GM23248 (cell line): ENCODE results near the gene KRTAP4-3.
"Not testable (repeated sequence)": the region's sequence is repeated elsewhere in the genome, so short reads cannot be mapped to it uniquely, and the experiment has no call there.

Source experiments
- EZH2 ChIP-seq: fragments of 200-600 bp; sonication (generic); IDR thresholded peaks from 2 replicates; pipeline ENCODE4 v1.6.1; 2018; ENCODE audit warnings: antibody characterized with exemption, mild to moderate bottlenecking; ENCODE audit not compliant: insufficient read depth, poor library complexity, severe bottlenecking
- EZH2phosphoT487 ChIP-seq: fragments of 200-600 bp; sonication (generic); IDR thresholded peaks from 2 replicates; pipeline ENCODE4 v1.6.1; 2018; ENCODE audit warnings: antibody characterized with exemption, moderate library complexity, mild to moderate bottlenecking, low read depth; ENCODE audit not compliant: insufficient read depth

DNA sequence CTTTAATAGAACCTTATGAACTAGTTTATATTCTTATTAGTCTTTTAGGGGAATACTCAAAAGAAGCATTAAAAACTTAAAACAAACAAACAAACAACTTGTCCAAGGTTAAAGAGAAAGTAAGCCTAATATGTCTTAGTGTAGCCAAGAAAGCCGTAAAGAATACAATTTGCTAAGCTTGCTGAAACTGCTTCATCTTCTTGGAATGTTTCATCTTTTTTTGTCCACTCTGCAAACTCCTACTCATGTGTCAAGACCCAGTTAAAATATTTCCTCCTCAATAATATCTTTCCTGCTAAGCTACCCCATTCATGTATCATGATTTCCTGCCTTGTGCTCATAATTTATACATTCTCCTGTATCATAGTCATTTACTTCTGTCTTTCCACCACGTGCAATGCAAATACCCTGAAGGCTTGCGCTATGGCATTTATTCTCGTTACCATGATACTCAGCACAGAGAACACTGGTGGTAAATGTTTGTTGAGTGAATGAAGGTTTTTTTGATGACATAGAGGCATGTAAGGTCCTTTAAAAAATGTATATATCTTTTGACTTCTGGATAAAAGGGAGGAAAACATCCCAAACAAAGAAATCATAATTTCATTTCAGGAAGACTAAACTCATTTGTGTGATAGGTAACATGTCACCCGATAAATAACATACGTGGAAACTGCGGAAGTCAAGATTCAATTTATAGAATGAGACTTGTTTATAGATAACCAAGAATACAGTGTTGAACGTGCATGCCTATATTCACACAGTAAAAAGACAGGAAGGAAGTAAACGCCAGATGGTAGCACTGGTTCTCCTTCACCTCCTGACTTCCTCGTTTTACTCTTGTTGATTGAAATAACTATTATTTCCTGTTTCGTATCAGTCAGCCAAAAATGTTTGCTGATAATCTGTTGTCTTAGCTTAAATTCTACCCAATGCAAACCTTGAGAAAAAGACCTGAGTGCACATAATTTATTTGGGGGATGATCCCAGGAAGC is 48.0 kb downstream of the KRTAP4-3 start:
- not testable (repeated sequence) for TF ChIP-seq EZH2, EZH2phosphoT487
